Parathyroid adenoma (tissue), 2 donors: ENCODE data around the gene STPG3.

ENCODE experiments used
- H2AFZ ChIP-seq: fragments of 300-600 bp; sonication (generic); one replicate; pipeline ENCODE4 v1.7.0; 2017; ENCODE audit warnings: antibody characterized with exemption, mild to moderate bottlenecking
- H3K27ac ChIP-seq: fragments of 300-600 bp; sonication (generic); one replicate; pipeline ENCODE4 v1.7.0; 2017
- H3K27me3 ChIP-seq: fragments of 300-600 bp; sonication (generic); one replicate; pipeline ENCODE4 v1.7.0; 2017; ENCODE audit warnings: low read length; ENCODE audit not compliant: control insufficient read depth, insufficient read depth
- H3K36me3 ChIP-seq: fragments of 300-600 bp; sonication (generic); one replicate; pipeline ENCODE4 v1.7.0; 2017; ENCODE audit warnings: low read length; ENCODE audit not compliant: control insufficient read depth, insufficient read depth
- H3K4me1 ChIP-seq: fragments of 300-600 bp; sonication (generic); one replicate; pipeline ENCODE4 v1.7.0; 2017; ENCODE audit warnings: control low read depth
- H3K4me2 ChIP-seq: fragments of 300-600 bp; sonication (generic); one replicate; pipeline ENCODE4 v1.7.0; 2017; ENCODE audit warnings: low read length
- H3K4me3 ChIP-seq: fragments of 300-600 bp; sonication (generic); one replicate; pipeline ENCODE4 v1.7.0; 2017; ENCODE audit warnings: low read depth, low read length
- H3K79me2 ChIP-seq: fragments of 300-600 bp; sonication (generic); one replicate; pipeline ENCODE4 v1.7.0; 2017; ENCODE audit warnings: control low read depth
- H3K9ac ChIP-seq: fragments of 300-600 bp; sonication (generic); one replicate; pipeline ENCODE4 v1.7.0; 2017; ENCODE audit warnings: mild to moderate bottlenecking
- H3K9me3 ChIP-seq: fragments of 300-600 bp; sonication (generic); one replicate; pipeline ENCODE4 v1.7.0; 2017; ENCODE audit warnings: low read length; ENCODE audit not compliant: control insufficient read depth
- CTCF ChIP-seq: fragments of 300-600 bp; sonication (generic); IDR thresholded peaks from one replicate; pipeline ENCODE4 v1.7.0; 2017; ENCODE audit warnings: antibody characterized with exemption, mild to moderate bottlenecking
- donor health status: primary hyperparathyroidism.

STPG3 gene

DNA sequence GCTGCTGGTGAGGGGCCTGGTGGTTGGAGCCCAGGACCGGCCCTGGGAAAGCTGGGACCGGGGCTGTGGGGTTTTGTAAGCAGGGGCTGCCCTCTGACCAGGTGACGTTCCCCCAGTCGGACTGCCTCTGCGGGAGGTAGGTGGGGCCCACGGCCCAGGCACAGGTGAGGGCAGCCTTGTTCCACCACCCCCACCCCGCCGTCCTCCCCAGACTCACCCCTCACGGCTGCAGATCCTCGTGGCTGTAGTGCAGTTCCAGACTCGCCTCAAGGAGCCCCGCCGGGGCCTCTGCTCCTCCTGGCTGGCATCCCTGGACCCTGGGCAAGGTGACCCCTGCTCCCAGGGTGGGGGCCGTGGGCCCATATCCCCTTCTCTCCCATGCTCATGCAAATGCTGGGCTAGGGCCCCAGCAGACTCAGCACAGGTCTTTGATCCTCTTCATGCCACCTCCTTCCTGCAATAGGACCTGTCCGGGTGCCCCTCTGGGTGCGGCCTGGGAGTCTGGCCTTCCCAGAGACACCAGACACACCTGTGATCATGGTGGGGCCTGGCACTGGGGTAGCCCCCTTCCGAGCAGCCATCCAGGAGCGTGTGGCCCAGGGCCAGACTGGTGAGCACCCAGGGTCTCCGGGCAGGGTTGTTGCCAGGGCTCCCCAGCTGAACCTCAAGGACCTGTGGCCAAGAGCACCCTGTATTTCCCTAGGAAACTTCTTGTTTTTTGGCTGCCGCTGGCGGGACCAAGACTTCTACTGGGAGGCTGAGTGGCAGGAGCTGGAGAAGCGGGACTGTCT is 35.7 kb upstream of the STPG3 start:
- no peak overlapping the region for H3K9ac ChIP-seq
- H3K27ac ChIP-seq, result no peak overlapping the region
- no peaks in the 10 kb centered on the region for H3K79me2 ChIP-seq
- TF ChIP-seq CTCF, result no peak
- H3K4me2 ChIP-seq, result no peak overlapping the region
- H2AFZ ChIP-seq, result no peak overlapping the region
- H3K4me3 ChIP-seq, result no peak overlapping the region
- H3K27me3 ChIP-seq, result no peaks in the 10 kb centered on the region
- no peaks in the 10 kb centered on the region for H3K9me3 ChIP-seq
- H3K4me1 ChIP-seq, result no peaks in the 10 kb centered on the region
- no peaks in the 10 kb centered on the region for H3K36me3 ChIP-seq

DNA sequence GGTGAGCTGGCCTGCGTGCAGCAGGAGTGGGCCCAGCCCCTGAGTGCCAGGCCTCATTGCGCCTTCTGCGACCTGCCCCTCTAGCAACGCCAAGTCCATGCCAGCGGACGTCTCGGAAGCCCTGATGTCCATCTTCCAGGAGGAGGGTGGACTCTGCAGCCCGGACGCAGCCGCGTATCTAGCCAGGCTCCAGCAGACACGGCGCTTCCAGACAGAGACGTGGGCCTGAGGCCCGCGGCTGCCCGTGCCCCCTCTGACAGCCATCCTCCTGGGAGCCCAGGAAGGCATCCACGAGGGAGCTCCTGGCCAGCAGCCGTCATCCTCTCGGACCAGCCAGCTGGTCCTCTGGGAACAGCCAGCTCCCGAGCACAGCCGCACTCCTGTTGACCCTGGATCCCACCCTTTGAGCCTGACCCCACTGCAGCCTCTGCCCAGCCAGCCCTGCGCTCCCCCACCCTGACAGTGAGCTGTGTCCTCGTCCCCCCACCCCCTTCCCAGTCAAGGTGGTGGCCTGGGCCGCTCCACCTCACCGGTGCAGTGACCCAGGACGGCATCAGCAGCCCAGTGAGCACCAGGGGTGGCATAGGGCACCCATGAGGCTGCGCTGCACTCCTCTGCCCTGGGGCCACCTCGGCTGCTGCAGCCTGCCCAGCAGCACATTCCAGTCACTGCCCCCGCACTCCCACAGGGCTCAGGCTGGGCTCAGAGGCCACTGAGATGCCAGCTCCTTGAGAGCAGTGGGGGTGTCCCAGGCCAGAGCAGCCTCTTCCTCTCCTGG is 34.7 kb upstream of the STPG3 start:
- Histone ChIP-seq H3K4me3 (no peak overlapping the region), H3K4me1 (no peaks in the 10 kb centered on the region), H3K79me2 (no peaks in the 10 kb centered on the region), H3K9me3 (no peaks in the 10 kb centered on the region), H3K27me3 (no peaks in the 10 kb centered on the region), H3K27ac (no peak overlapping the region), H2AFZ (no peak overlapping the region), H3K4me2 (no peak overlapping the region), H3K36me3 (no peaks in the 10 kb centered on the region), H3K9ac (no peak overlapping the region)
- TF ChIP-seq CTCF, result no peak

DNA sequence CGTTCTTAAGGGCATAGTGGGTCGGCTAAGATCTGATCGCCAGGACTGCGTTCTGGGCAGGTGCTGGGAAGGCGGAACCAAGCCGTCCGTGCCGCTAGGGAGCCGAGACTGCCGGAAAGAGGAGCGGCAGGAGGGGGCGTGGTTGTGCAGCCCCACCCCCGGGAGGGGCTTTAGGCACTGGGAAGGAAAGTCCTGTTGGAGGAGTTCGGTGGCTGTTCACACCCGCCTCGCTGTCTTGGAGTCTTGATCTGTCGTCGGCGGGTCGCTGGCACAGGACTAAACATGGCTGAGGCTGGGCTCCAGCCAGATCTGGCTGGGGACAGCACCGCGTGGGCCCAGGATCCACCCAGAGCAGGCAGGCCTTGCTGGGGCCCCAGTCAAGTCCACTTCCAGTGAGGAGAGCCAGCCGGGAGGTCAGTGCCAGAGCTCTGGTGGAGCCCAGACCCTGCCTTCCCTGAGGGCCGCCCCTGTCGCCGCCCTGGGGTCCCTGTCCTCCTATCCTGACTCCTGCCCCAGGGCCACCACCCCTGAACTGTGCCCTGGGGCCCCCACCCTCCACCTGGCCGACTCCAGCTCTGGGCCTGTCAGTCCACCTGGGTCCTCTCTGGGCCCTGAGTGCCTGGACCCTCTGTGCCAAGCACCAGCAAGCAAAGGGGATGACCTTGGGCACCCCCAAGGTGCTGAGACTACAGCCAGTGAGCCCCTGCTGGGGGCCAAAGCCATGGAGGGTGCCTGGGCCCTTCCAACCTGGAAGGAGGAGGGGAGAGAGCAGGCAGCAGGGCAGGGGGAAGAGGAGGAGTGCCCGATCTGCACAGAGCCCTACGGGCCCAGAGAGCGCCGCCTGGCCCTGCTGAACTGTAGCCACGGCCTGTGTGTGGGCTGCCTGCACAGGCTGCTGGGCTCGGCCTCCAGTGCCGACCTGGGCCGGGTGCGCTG is 33.5 kb upstream of the STPG3 start:
- Histone ChIP-seq H3K4me2 (peak overlapping the region; percentile 45), H3K4me1 (no peaks in the 10 kb centered on the region), H2AFZ (no peak overlapping the region), H3K27ac (no peak overlapping the region), H3K9me3 (no peaks in the 10 kb centered on the region), H3K27me3 (no peaks in the 10 kb centered on the region), H3K36me3 (no peaks in the 10 kb centered on the region), H3K9ac (no peak overlapping the region), H3K79me2 (no peaks in the 10 kb centered on the region), H3K4me3 (peak overlapping the region; percentile 19)
- no peak for TF ChIP-seq CTCF

GRCh38 chr9:137218212-137218753 is 32.8 kb upstream of the STPG3 start:
- Histone ChIP-seq H3K27me3 (no peaks in the 10 kb centered on the region), H3K27ac (no peak overlapping the region), H3K79me2 (no peaks in the 10 kb centered on the region), H3K4me2 (no peak overlapping the region), H3K4me1 (no peaks in the 10 kb centered on the region), H3K36me3 (no peaks in the 10 kb centered on the region), H3K9me3 (no peaks in the 10 kb centered on the region), H2AFZ (no peak overlapping the region), H3K4me3 (no peak overlapping the region), H3K9ac (no peak overlapping the region)
- no peak for TF ChIP-seq CTCF
